Spleen (tissue), 11 donors: ENCODE measurements around the gene HOTAIR. TPM values are rescaled to one million over a fixed set of nuclear protein-coding genes. Genes with fewer than 3 reads are reported as not detected.

Source experiments
- DNase-seq: peaks from one replicate; pipeline ENCODE4 v3.0.0-alpha.2; 2020
- H3K27ac ChIP-seq, 8 donors: fragments of 200-600 bp; sonication (generic) in 7 of 8; 1 replicate in 4 of 8; 2 replicates in 4 of 8; pipeline versions ENCODE4 v1.5.0 to v1.8.0; 2016 to 2021; ENCODE audit warnings: inconsistent platforms in 4 of 8, mild to moderate bottlenecking in 4 of 8, moderate library complexity in 1 of 8
- H3K27me3 ChIP-seq, 7 donors: fragments of 200-600 bp; sonication (generic) in 6 of 7; replicated peaks in 1 of 7; 1 replicate in 4 of 7; 2 replicates in 3 of 7; pipeline versions ENCODE4 v1.5.0 to v1.8.0; 2016 to 2021; ENCODE audit warnings: inconsistent platforms in 3 of 7, mild to moderate bottlenecking in 1 of 7
- H3K36me3 ChIP-seq, 6 donors: fragments of 200-600 bp; sonication (generic) in 5 of 6; 1 replicate in 4 of 6; 2 replicates in 2 of 6; pipeline versions ENCODE4 v1.5.0 to v1.8.0; 2016 to 2021; ENCODE audit warnings: inconsistent platforms in 2 of 6
- H3K4me1 ChIP-seq, 6 donors: fragments of 200-600 bp; sonication (generic) in 5 of 6; 1 replicate in 3 of 6; 2 replicates in 3 of 6; pipeline versions ENCODE4 v1.5.0 to v1.8.0; 2016 to 2021; ENCODE audit warnings: inconsistent platforms in 3 of 6
- H3K4me3 ChIP-seq, 8 donors: fragments of 200-600 bp; sonication (generic) in 7 of 8; 1 replicate in 4 of 8; 2 replicates in 4 of 8; pipeline versions ENCODE4 v1.5.0 to v1.8.0; 2016 to 2021; ENCODE audit warnings: inconsistent platforms in 4 of 8, mild to moderate bottlenecking in 4 of 8, moderate library complexity in 2 of 8
- H3K9me3 ChIP-seq, 8 donors: fragments of 200-600 bp; sonication (generic) in 7 of 8; 1 replicate in 4 of 8; 2 replicates in 4 of 8; pipeline versions ENCODE4 v1.5.0 to v1.8.0; 2016 to 2021; ENCODE audit warnings: inconsistent platforms in 4 of 8
- CTCF ChIP-seq, 11 experiments: fragments of 200-600 bp in 7 of 11; fragments of 450-650 bp in 4 of 11; sonication (generic) in 4 of 11; IDR thresholded peaks in 8 of 11; conservative IDR thresholded peaks in 3 of 11; 1 replicate in 7 of 11; 2 replicates in 4 of 11; pipeline versions ENCODE4 v1.4.0 to v1.8.0; 2016 to 2021; ENCODE audit warnings: antibody characterized with exemption in 11 of 11, inconsistent platforms in 4 of 11, mild to moderate bottlenecking in 1 of 11
- POLR2A ChIP-seq, 3 donors: fragments of 450-650 bp; IDR thresholded peaks; one replicate each; pipeline ENCODE4 v1.5.1; 2017; ENCODE audit warnings: antibody characterized with exemption in 3 of 3, mild to moderate bottlenecking in 1 of 3
- POLR2AphosphoS5 ChIP-seq, 3 donors: sonication (generic); formaldehyde crosslinking; IDR thresholded peaks; one replicate each; pipeline ENCODE4 v1.5.1; 2017; ENCODE audit warnings: antibody characterized with exemption in 3 of 3
- WGBS, 5 donors: extraction: QIAGEN DNeasy Blood & Tissue Kit in 3 of 5; methylation state at CpG; one replicate each; pipeline versions ENCODE4 v1.1.5 to v1.1.7; 2013 to 2018; 5-methylcytosine and 5-hydroxymethylcytosine counted together
- intact Hi-C: fragments of 100-400 bp; cut with DNase I; formaldehyde crosslinking; loops from one replicate; pipeline ENCODE4 v1.15.0; 2023; ENCODE audit warnings: low total_unique reads
- polyA plus RNA-seq, 3 donors: library from polyadenylated mRNA; stranded (reverse); fragments of 200-250 nt; gene quantifications; one replicate each; pipeline ENCODE4 v1.2.1, GENCODE V29; 2013
- total RNA-seq, 7 donors: library from RNA; depleted of rRNA in 3 of 7; stranded (reverse); fragments of >200 nt in 3 of 7; fragmentation: NEBNext Ultra II Directional in 4 of 7; extraction: Animal tissue kit (Norgen Biotek cat#: 25700) in 4 of 7; gene quantifications; one replicate each; pipeline versions ENCODE4 v1.1.0 to v1.2.1, GENCODE V29; 2016 to 2021
- donor health status: healthy with polysubstance abuse.
- donor health status: DM: no; HTN: no; CAD: no; lungs with moderate emphysema.
- donor health status: DM: no; HTN: no; CAD: no.
- donor health status: Bipolar disorder and iron deficiency.
- donor health status: healthy.
- donor health status: DM: no; HTN: no; CAD: no.
- donor health status: DM: yes; HTN: yes; CAD: no.

HOTAIR gene
- total and polyA plus RNA-seq, 10 donors = not detected

DNA sequence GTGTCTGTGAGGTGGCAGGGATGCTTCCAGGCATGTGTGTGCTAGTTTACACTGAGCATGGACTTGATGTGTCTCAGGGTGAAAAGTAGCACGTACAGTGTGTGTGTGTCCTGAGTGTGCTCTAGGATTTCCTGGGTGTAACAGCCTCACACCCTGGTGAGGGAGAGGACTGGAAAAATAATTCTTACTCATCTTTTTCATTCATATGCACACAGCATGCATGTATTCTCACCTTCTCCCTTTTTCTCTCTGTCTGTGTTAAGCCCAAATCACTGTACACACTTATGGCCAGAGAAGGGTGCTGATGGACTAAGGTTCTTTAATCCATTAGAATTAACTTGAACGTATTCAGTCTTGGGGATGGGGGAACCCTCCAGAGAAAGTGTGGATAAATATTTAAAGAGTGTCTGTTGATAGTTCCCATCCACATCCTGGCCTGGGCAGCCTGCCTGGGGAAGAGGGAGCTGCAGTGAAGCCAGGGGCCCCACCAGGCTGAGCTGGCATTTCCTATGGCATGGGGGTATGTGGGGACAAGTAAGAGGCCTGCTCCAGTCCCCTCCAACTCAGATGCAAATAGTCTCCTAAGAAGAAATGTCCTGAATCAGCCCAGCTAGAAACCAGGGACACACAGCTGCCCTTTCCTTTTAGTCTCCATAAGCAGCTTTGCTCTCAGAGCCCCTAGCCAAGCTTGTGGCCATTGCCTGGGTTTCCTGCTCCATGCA is 32.9 kb upstream of the HOTAIR start:
- no peaks in the 10 kb centered on the region for H3K9me3 ChIP-seq
- peaks cover 0 to 51% (median 28%) of the 10 kb centered on the region in 6 donors for H3K4me1 ChIP-seq
- 40 to 52% (median 47%) methylated on average over 2 of the region's 2 CpGs for WGBS, 5 donors
- H3K36me3 ChIP-seq = no peaks in the 10 kb centered on the region
- DNase-seq = no peak
- intact Hi-C loops = loop anchor here (5.0 kb wide), 1 partner anchor 185 kb away; no protein-coding TSS in a partner anchor
- H3K4me3 ChIP-seq = no peak overlapping the region
- no peak overlapping the region for H3K27ac ChIP-seq
- no peak for TF ChIP-seq POLR2A (IDR thresholded peaks at IDR 0.05)
- TF ChIP-seq CTCF (IDR thresholded peaks at IDR 0.05 in 8 of 11, conservative IDR thresholded peaks at IDR 0.05 in 3 of 11) = no peak
- no peak for TF ChIP-seq POLR2AphosphoS5 (IDR thresholded peaks at IDR 0.05)
- H3K27me3 ChIP-seq = peaks cover 14 to 100% (median 95%) of the 10 kb centered on the region in 7 donors

- H3K4me3 ChIP-seq = peak overlapping the region in 7 of 8 donors; percentile 2 to 64 (median 33)
- H3K27me3 ChIP-seq = peaks cover 11 to 100% (median 95%) of the 10 kb centered on the region in 7 donors
- no peak for DNase-seq
- TF ChIP-seq POLR2A (IDR thresholded peaks at IDR 0.05) = no peak
- no peak for TF ChIP-seq POLR2AphosphoS5 (IDR thresholded peaks at IDR 0.05)
- TF ChIP-seq CTCF (IDR thresholded peaks at IDR 0.05 in 8 of 11, conservative IDR thresholded peaks at IDR 0.05 in 3 of 11) = no peak
- H3K36me3 ChIP-seq = no peaks in the 10 kb centered on the region
- WGBS, 5 donors = 8 to 15% (median 12%) methylated on average over 18 to 22 of the region's 22 CpGs
- H3K9me3 ChIP-seq = no peaks in the 10 kb centered on the region
- H3K27ac ChIP-seq = no peak overlapping the region
- intact Hi-C loops = loop anchor here (5.0 kb wide), 1 partner anchor 186 kb away; no protein-coding TSS in a partner anchor
- peaks cover 0 to 51% (median 28%) of the 10 kb centered on the region in 6 donors for H3K4me1 ChIP-seq
These were observed 31.9 kb upstream of the HOTAIR start for GRCh38 chr12:54006559-54007220.

DNA sequence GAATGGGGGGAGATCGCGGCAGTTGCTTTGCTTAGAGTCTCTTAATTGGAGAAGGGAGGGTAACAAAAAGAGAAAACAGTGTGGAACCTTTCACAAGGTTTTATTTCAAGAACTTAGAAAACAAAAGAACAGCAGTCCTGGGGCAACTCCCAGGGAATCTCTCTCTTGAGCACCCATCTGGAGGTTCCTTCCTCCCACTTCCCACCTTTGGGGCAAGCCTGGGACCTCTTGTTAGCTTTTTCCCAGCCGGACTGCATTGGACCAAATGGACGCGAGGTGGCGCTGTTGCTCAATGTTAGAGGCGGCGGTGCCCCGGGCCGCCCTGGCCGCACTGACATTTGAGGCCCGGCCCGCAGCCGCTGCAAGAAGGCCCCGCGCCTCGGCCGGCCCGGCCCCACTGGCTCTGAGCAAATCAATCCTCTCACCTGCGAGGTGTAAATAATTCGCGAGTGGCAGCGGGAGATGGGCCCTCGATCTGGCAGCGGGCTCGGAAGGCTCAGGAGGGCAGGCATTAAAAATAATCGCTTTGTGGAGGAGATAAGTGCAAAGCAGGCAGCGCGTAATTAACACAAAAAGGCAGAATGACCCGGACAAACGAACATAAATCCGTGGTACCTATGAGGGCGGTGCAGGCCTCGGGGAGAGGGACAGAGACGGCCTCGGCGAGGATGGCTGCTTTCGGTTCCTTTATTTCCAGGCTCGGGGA is 31.3 kb upstream of the HOTAIR start:
- Histone ChIP-seq H3K4me3 (peak overlapping the region; percentile 2 to 64 (median 30)), H3K36me3 (no peaks in the 10 kb centered on the region), H3K27me3 (peaks cover 11 to 100% (median 95%) of the 10 kb centered on the region in 7 donors), H3K4me1 (peaks cover 0 to 46% (median 26%) of the 10 kb centered on the region in 6 donors), H3K27ac (no peak overlapping the region), H3K9me3 (no peaks in the 10 kb centered on the region)
- intact Hi-C loops = loop anchor here (5.0 kb wide), 1 partner anchor 186 kb away; no protein-coding TSS in a partner anchor
- peak in 2 of 3 donors; percentile 36 to 57 for TF ChIP-seq POLR2AphosphoS5 (IDR thresholded peaks at IDR 0.05)
- peak; percentile 83 to 98 (median 94) for TF ChIP-seq CTCF (IDR thresholded peaks at IDR 0.05 in 8 of 11, conservative IDR thresholded peaks at IDR 0.05 in 3 of 11)
- TF ChIP-seq POLR2A (IDR thresholded peaks at IDR 0.05) = no peak
- 2 to 3% (median 2%) methylated on average over 35 to 39 of the region's 39 CpGs for WGBS, 5 donors
- DNase-seq = peak; percentile 96
